Adrenal gland (tissue), 12 donors: ENCODE results near the gene YY1. TPM values are rescaled to one million over a fixed set of nuclear protein-coding genes. Genes with fewer than 3 reads are reported as not detected.

Experiments
- DNase-seq, 7 donors: peaks; one replicate each; pipeline ENCODE4 v3.0.0-alpha.2; 2019 to 2020
- H3K27ac ChIP-seq, 5 donors: fragments of 200-600 bp; sonication (generic) in 4 of 5; 1 replicate in 3 of 5; 2 replicates in 2 of 5; pipeline versions ENCODE4 v1.5.1 to v1.8.0; 2016 to 2020; ENCODE audit warnings: mild to moderate bottlenecking in 1 of 5
- H3K27me3 ChIP-seq: fragments of 200-600 bp; 2 replicates; pipeline ENCODE4 v1.8.0; 2021
- H3K36me3 ChIP-seq, 2 donors: fragments of 200-600 bp; replicated peaks in 1 of 2; 1 replicate in 1 of 2; 2 replicates in 1 of 2; pipeline versions ENCODE4 v1.5.1 to v1.8.0; 2018 to 2022
- H3K4me1 ChIP-seq, 2 donors: fragments of 200-600 bp; replicated peaks in 1 of 2; 1 replicate in 1 of 2; 2 replicates in 1 of 2; pipeline versions ENCODE4 v1.5.1 to v1.8.0; 2018 to 2021
- H3K4me3 ChIP-seq, 4 donors: fragments of 200-600 bp; sonication (generic) in 3 of 4; one replicate each; pipeline ENCODE4 v1.5.1; 2016 to 2018
- H3K9me3 ChIP-seq, 3 donors: fragments of 200-600 bp; sonication (generic) in 1 of 3; replicated peaks in 1 of 3; 1 replicate in 2 of 3; 2 replicates in 1 of 3; pipeline versions ENCODE4 v1.5.1 to v1.8.0; 2016 to 2021
- POLR2A ChIP-seq, 2 donors: fragments of 450-650 bp; IDR thresholded peaks; one replicate each; pipeline ENCODE4 v1.6.1; 2017; ENCODE audit warnings: antibody characterized with exemption in 2 of 2, mild to moderate bottlenecking in 2 of 2, moderate library complexity in 1 of 2
- WGBS, 4 donors: extraction: QIAGEN DNeasy Blood & Tissue Kit in 2 of 4; methylation state at CpG; one replicate each; pipeline versions ENCODE4 v1.1.5 to v1.1.7; 2013 to 2017; 5-methylcytosine and 5-hydroxymethylcytosine counted together
- intact Hi-C, 2 donors: fragments of 100-400 bp; cut with DNase I; formaldehyde crosslinking; loops; one replicate each; pipeline versions ENCODE4 v1.14.1 to v1.15.0; 2022 to 2023
- polyA plus RNA-seq, 3 donors: library from polyadenylated mRNA; stranded (reverse); fragments of 200-250 nt in 2 of 3; fragments of 350-450 nt in 1 of 3; fragmentation: Illumina TruSeq in 1 of 3; extraction: RNeasy Lipid Tissue Mini Kit (QIAGEN cat#74804) in 1 of 3; gene quantifications; one replicate each; pipeline ENCODE4 v1.2.3, GENCODE V29; 2013 to 2014
- total RNA-seq, 9 donors: library from RNA; depleted of rRNA in 4 of 9; stranded (reverse); fragments of >200 nt in 4 of 9; fragments of 120-200 nt in 1 of 9; fragmentation: NEBNext Ultra II Directional in 1 of 9; extraction: Animal tissue kit (Norgen Biotek cat#: 25700) in 1 of 9; gene quantifications; one replicate each; pipeline versions ENCODE4 v1.1.0 to v1.2.4, GENCODE V29; 2013 to 2023
- TF ChIP-seq, protein P1 (sequence below), 6 experiments: fragments of 450-650 bp in 4 of 6; fragments of 200-600 bp in 2 of 6; sonication (generic) in 1 of 6; IDR thresholded peaks; 1 replicate in 5 of 6; 2 replicates in 1 of 6; pipeline versions ENCODE4 v1.5.1 to v1.8.0; 2016 to 2021; ENCODE audit warnings: antibody characterized with exemption in 6 of 6, mild to moderate bottlenecking in 2 of 6, moderate library complexity in 1 of 6
- donor health status: healthy with polysubstance abuse.
- donor health status: Bipolar disorder and iron deficiency.
- donor health status: DM: yes; HTN: yes; CAD: no.
- donor health status: DM: no; HTN: no; CAD: no.
- donor health status: DM: no; HTN: no; CAD: no.
- donor health status: DM: yes; HTN: yes; CAD: no.

Gene YY1
- total and polyA plus RNA-seq, 12 donors, result 20.1 to 79.7 (median 52.4) TPM

- Histone ChIP-seq H3K36me3 (no peaks in the 10 kb centered on the region), H3K27me3 (no peaks in the 10 kb centered on the region), H3K27ac (peak overlapping the region; percentile 83 to 100 (median 99)), H3K4me3 (peak overlapping the region; percentile 48 to 100 (median 95)), H3K4me1 (peaks cover 28 to 48% of the 10 kb centered on the region in 2 donors), H3K9me3 (no peaks in the 10 kb centered on the region)
- WGBS, 4 donors, result 0 to 1% (median 1%) methylated on average over 1 to 89 of the region's 93 CpGs
- DNase-seq, result peak in 6 of 7 donors; percentile 42 to 68 (median 51)
- TF ChIP-seq, protein P1, sequence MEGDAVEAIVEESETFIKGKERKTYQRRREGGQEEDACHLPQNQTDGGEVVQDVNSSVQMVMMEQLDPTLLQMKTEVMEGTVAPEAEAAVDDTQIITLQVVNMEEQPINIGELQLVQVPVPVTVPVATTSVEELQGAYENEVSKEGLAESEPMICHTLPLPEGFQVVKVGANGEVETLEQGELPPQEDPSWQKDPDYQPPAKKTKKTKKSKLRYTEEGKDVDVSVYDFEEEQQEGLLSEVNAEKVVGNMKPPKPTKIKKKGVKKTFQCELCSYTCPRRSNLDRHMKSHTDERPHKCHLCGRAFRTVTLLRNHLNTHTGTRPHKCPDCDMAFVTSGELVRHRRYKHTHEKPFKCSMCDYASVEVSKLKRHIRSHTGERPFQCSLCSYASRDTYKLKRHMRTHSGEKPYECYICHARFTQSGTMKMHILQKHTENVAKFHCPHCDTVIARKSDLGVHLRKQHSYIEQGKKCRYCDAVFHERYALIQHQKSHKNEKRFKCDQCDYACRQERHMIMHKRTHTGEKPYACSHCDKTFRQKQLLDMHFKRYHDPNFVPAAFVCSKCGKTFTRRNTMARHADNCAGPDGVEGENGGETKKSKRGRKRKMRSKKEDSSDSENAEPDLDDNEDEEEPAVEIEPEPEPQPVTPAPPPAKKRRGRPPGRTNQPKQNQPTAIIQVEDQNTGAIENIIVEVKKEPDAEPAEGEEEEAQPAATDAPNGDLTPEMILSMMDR (IDR thresholded peaks at IDR 0.05), result no peak
- TF ChIP-seq POLR2A (IDR thresholded peaks at IDR 0.05), result no peak
- intact Hi-C loops, result no loop called here
Observed at GRCh38 chr14:100239211-100239839, 381 bp downstream of the YY1 start.

DNA sequence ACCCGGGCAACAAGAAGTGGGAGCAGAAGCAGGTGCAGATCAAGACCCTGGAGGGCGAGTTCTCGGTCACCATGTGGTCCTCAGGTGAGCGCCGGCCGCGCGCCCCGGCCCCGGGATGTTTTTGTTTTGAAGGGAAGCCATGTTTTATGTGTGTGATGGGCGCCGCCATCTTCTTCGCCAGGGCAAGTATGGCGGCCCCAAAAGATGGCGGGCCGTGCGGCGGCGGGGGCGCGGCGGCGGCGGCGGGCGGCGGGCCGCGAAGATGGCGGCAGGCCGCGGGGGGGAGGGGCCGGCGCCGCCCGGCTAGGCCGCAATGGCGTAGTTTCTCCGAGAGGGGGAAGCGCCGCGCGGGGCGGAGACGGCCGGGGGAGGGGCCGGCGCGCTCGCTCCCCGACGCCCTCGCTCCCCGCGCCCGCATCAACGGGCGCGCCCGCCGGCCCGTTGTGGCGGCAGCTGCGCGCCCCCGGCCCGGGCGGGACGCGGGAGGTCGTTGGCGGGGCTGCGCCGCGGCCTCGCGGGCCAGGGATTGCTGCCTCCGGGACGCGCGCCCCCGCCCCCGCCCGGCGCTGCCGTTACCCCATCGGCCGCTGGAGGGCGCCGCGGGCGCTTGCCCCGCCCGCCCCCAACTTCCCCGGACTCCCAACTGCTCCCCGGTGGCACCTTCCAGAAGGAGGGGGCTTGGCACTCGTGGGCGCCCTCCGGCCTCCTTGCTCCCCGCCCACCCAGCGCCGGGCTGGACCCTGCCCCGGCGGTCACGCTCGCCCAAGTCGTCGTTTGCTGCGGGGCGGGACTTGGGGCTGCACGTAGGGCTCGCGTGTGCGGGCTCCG, 1.1 kb downstream of the YY1 start:
- no peaks in the 10 kb centered on the region for H3K9me3 ChIP-seq
- peak; percentile 90 to 95 (median 93) for DNase-seq
- 1% methylated on average over 14 to 115 of the region's 115 CpGs; no CpG with 5 or more reads in 1 of the 4 donors for WGBS, 4 donors
- H3K36me3 ChIP-seq, result no peaks in the 10 kb centered on the region
- H3K4me3 ChIP-seq, result peak overlapping the region; percentile 48 to 100 (median 95)
- no peaks in the 10 kb centered on the region for H3K27me3 ChIP-seq
- peaks cover 28 to 52% of the 10 kb centered on the region in 2 donors for H3K4me1 ChIP-seq
- intact Hi-C loops, result loop anchor here in 1 of 2 donors (5.0 kb wide), 1 partner anchor 37 kb away; no protein-coding TSS in a partner anchor
- TF ChIP-seq POLR2A (IDR thresholded peaks at IDR 0.05), result peak; percentile 63 to 84
- TF ChIP-seq, protein P1 (IDR thresholded peaks at IDR 0.05), result peak in 5 of 6 experiments; percentile 38 to 81 (median 65)
- peak overlapping the region; percentile 87 to 100 (median 99) for H3K27ac ChIP-seq

DNA sequence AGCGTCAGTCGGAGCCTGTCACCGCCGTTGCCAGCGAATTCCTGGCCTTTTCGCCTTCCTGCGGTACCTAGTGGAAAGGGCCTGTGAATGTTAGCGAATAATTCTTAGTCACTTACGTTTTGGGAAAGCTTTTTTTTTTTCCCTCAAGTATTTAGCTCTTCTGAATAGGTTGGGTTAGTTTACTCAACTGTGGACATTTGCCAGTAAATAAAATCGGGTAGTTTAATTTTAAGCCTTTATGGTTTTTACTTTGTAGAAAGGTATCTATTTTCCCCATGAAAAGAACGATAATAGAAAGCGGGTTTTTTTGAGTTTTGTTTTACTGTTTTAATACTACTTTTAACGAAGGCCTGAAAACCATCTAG, 1.7 kb downstream of the YY1 start:
- Histone ChIP-seq H3K4me1 (peaks cover 28 to 58% of the 10 kb centered on the region in 2 donors), H3K27me3 (no peaks in the 10 kb centered on the region), H3K27ac (peak overlapping the region; percentile 77 to 100 (median 87)), H3K4me3 (peak overlapping the region in 2 of 4 donors; percentile 32 to 100), H3K36me3 (no peaks in the 10 kb centered on the region), H3K9me3 (no peaks in the 10 kb centered on the region)
- intact Hi-C loops, result loop anchor here in 1 of 2 donors (5.0 kb wide), 1 partner anchor 37 kb away; no protein-coding TSS in a partner anchor
- TF ChIP-seq, protein P1 (IDR thresholded peaks at IDR 0.05), result peak in 1 of 6 experiments; percentile 35
- TF ChIP-seq POLR2A (IDR thresholded peaks at IDR 0.05), result no peak
- 1 to 2% (median 1%) methylated on average over 12 to 13 of the region's 13 CpGs for WGBS, 4 donors
- DNase-seq, result no peak

DNA sequence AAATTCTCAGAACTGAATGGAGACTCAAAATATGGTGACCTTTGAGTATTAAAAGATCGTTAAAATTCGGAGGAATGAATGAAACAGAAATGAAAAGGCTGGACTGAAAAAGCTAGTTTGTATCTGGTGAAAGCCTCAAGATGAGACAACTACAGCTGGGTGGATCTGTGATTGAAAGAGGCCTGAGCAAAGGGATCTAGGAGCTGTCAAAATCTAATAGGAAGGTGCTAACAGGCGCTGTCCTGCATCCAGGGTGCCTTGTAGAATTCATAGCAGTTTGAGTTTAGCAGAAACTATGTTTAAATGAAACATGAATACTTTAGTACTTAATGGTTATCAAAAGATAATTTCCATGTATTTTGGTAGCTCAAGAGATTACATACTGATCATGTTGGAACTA, 2.3 kb downstream of the YY1 start:
- WGBS, 4 donors, result 26 to 36% (median 31%) methylated on average over 3 of the region's 3 CpGs
- no peaks in the 10 kb centered on the region for H3K36me3 ChIP-seq
- intact Hi-C loops, result loop anchor here in 1 of 2 donors (5.0 kb wide), 1 partner anchor 36 kb away; no protein-coding TSS in a partner anchor
- no peak for DNase-seq
- H3K9me3 ChIP-seq, result no peaks in the 10 kb centered on the region
- H3K27me3 ChIP-seq, result no peaks in the 10 kb centered on the region
- H3K4me3 ChIP-seq, result peak overlapping the region in 1 of 4 donors; percentile 100
- no peak for TF ChIP-seq POLR2A (IDR thresholded peaks at IDR 0.05)
- TF ChIP-seq, protein P1 (IDR thresholded peaks at IDR 0.05), result no peak
- peak overlapping the region; percentile 77 to 100 (median 87) for H3K27ac ChIP-seq
- peaks cover 24 to 59% of the 10 kb centered on the region in 2 donors for H3K4me1 ChIP-seq
